Caco-2 (cell line): ENCODE measurements around the gene MEGF9. TPM values are rescaled to one million over a fixed set of nuclear protein-coding genes. Genes with fewer than 3 reads are reported as not detected.
A peak's percentile ranks its signal among the peaks of the same experiment; 100 is the strongest.

ENCODE experiments used
- BruUV-seq: library from RNA; stranded (reverse); fragments of 400-500 nt; replicated peaks from 2 replicates; lab custom pipeline; 2021; lab: Mats Ljungman, UMichigan
- CTCF ChIA-PET: fragments of 300-600 bp; sonication (Branson Sonifier 250); formaldehyde crosslinking; loops from one replicate; lab custom pipeline; 2022; ENCODE audit warnings: antibody characterized with exemption; lab: Charles Lee
- POLR2A ChIA-PET: fragments of 300-600 bp; sonication (Branson Sonifier 250); formaldehyde crosslinking; loops from one replicate; lab custom pipeline; 2022; ENCODE audit warnings: antibody characterized with exemption; lab: Charles Lee
- DNase-seq, 2 experiments: peaks; one replicate each; pipeline versions ENCODE4 v3.0.0 to v3.0.0-alpha.2; 2020 to 2022
- H3K27me3 ChIP-seq: replicated peaks from 2 replicates; pipeline ENCODE4 v1.6.0; 2011; ENCODE audit warnings: low read length; ENCODE audit not compliant: control insufficient read depth, insufficient read depth
- H3K36me3 ChIP-seq: 2 replicates; pipeline ENCODE4 v1.5.1; 2011; ENCODE audit warnings: low read length; ENCODE audit not compliant: control insufficient read depth, insufficient read depth
- H3K4me1 ChIP-seq: fragments of 250-450 bp; sonication (Bioruptor Pico); 2 replicates; pipeline ENCODE4 v1.5.1; 2020; ENCODE audit warnings: mild to moderate bottlenecking
- H3K4me3 ChIP-seq: 2 replicates; pipeline ENCODE4 v1.5.1; 2011; ENCODE audit warnings: low read depth, mild to moderate bottlenecking, control low read depth, low read length
- H3K9me3 ChIP-seq: fragments of 250-450 bp; sonication (Bioruptor Pico); 2 replicates; pipeline ENCODE4 v1.5.1; 2020; ENCODE audit warnings: mild to moderate bottlenecking, moderate library complexity
- H3K27ac Mint-ChIP-seq: one replicate; pipeline ENCODE4 v1.8.0; 2022; ENCODE audit warnings: mixed read lengths; ENCODE audit not compliant: unreplicated experiment
- H3K27me3 Mint-ChIP-seq: one replicate; pipeline ENCODE4 v1.8.0; 2022; ENCODE audit warnings: mixed read lengths; ENCODE audit not compliant: insufficient read depth, unreplicated experiment
- H3K36me3 Mint-ChIP-seq: one replicate; pipeline ENCODE4 v1.8.0; 2022; ENCODE audit warnings: mild to moderate bottlenecking, mixed read lengths; ENCODE audit not compliant: insufficient read depth, unreplicated experiment
- H3K4me1 Mint-ChIP-seq: one replicate; pipeline ENCODE4 v1.8.0; 2022; ENCODE audit warnings: low read depth, mixed read lengths; ENCODE audit not compliant: unreplicated experiment
- H3K4me3 Mint-ChIP-seq: one replicate; pipeline ENCODE4 v1.8.0; 2022; ENCODE audit warnings: mild to moderate bottlenecking, moderate library complexity, mixed read lengths; ENCODE audit not compliant: unreplicated experiment
- H3K9me3 Mint-ChIP-seq: one replicate; pipeline ENCODE4 v1.8.0; 2022; ENCODE audit warnings: mixed read lengths; ENCODE audit not compliant: unreplicated experiment
- intact Hi-C: fragments of 100-400 bp; cut with micrococcal nuclease; formaldehyde crosslinking; loops from one replicate; pipeline ENCODE4 v1.10.0; 2022; ENCODE audit not compliant: unreplicated experiment
- total RNA-seq: library from RNA; stranded (reverse); gene quantifications from 2 replicates; pipeline ENCODE4 v1.2.3, GENCODE V29; 2022
- TF ChIP-seq, protein P1 (sequence below), 2 experiments: fragments of 200-600 bp in 1 of 2; IDR thresholded peaks; 1 replicate in 1 of 2; 2 replicates in 1 of 2; pipeline versions ENCODE4 v1.5.1 to v1.8.0; 2011 to 2022; ENCODE audit warnings: antibody characterized with exemption in 1 of 2, control low read depth in 1 of 2, inconsistent platforms in 1 of 2, low read depth in 1 of 2, low read length in 1 of 2, mild to moderate bottlenecking in 1 of 2, moderate library complexity in 1 of 2; ENCODE audit not compliant: insufficient read depth in 1 of 2, severe bottlenecking in 1 of 2, unreplicated experiment in 1 of 2

MEGF9 gene
- total RNA-seq, 1 experiment from 2014 or later = 2.9 TPM

DNA sequence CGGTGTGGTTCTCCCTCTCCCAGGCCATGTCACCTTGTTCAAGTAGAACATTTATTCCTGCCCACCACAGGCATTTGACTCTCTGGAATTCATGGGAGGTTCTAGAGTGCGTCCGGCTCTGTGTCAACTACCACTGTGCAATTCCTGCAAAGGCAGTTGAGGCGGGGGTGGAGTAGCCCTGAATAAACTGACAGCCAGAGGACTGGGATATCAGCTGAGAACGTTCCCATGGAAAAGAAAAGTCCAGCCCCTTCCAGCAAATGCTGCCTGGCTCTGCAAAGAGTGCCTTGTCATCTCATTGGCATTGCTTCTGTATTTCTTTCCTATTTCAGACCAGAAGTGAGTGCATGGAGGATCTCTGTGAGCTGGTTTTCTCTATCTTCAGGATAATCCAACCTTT is 18.9 kb upstream of the MEGF9 start:
- H3K9me3 ChIP-seq = 0 out of 2 replicates have a peak, but pooled peaks cover 4% of the 10 kb centered on the region
- no peak for DNase-seq
- no peaks in the 10 kb centered on the region for H3K27me3 Mint-ChIP-seq
- no peaks in the 10 kb centered on the region for H3K36me3 ChIP-seq
- H3K4me3 ChIP-seq = no peak overlapping the region
- H3K27me3 ChIP-seq = no peaks in the 10 kb centered on the region
- peaks cover 15% of the 10 kb centered on the region for H3K4me1 ChIP-seq
- ChIA-PET CTCF (no interaction called here), POLR2A (no interaction called here)
- H3K4me1 Mint-ChIP-seq = no peaks in the 10 kb centered on the region
- no peaks in the 10 kb centered on the region for H3K36me3 Mint-ChIP-seq
- no peaks in the 10 kb centered on the region for H3K9me3 Mint-ChIP-seq
- BruUV-seq = no TSS peak
- no peak overlapping the region for H3K4me3 Mint-ChIP-seq
- no peak overlapping the region for H3K27ac Mint-ChIP-seq
- intact Hi-C loops = no loop called here
- TF ChIP-seq, protein P1, sequence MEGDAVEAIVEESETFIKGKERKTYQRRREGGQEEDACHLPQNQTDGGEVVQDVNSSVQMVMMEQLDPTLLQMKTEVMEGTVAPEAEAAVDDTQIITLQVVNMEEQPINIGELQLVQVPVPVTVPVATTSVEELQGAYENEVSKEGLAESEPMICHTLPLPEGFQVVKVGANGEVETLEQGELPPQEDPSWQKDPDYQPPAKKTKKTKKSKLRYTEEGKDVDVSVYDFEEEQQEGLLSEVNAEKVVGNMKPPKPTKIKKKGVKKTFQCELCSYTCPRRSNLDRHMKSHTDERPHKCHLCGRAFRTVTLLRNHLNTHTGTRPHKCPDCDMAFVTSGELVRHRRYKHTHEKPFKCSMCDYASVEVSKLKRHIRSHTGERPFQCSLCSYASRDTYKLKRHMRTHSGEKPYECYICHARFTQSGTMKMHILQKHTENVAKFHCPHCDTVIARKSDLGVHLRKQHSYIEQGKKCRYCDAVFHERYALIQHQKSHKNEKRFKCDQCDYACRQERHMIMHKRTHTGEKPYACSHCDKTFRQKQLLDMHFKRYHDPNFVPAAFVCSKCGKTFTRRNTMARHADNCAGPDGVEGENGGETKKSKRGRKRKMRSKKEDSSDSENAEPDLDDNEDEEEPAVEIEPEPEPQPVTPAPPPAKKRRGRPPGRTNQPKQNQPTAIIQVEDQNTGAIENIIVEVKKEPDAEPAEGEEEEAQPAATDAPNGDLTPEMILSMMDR (IDR thresholded peaks at IDR 0.05; ENCODE audit: insufficient read depth in 1 of 2, low read depth in 1 of 2, low read length in 1 of 2, severe bottlenecking in 1 of 2, unreplicated experiment in 1 of 2) = no peak

DNA sequence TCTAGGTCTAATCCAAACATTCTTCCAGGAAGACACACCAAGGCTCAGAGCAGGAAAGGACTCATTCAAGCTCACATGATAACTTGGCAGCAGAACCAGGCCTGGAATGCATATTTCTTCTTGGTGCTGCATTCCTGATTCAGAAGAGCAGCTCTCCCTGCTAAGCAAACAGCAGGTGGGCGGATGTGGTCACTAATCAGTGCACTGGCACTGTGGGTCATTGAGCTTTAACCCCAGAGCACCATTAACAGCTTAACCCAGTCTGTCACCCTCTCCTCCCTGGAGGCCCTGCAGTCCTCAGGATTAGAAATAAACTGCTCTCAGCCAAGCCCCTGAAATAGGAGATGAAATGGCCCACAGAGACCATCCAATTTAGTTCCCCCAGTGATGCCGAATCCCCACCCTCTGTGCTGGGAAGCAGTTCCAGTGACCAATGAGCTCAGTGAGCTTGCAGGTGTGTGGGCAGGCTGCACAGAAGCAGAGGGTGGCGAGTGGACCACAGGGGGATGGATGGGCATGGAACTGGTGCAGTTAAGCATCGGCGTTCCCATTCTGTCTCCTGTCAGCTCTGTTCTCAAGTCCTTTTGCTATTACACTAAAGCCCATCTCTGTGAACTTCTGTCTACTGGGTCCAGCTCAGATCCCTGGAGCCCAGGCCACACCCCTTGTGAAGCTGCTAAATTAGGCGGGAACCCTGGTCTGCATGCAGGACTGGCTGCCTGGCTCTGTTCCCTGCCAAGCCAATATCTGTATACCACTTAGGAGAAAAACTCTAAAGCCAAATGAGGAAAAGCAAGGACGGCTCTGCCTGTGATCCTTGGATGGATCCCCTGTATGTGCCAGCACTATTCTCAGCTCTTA is 16.6 kb upstream of the MEGF9 start:
- Mint-ChIP-seq H3K9me3 (no peaks in the 10 kb centered on the region), H3K4me3 (no peak overlapping the region), H3K36me3 (no peaks in the 10 kb centered on the region), H3K4me1 (no peaks in the 10 kb centered on the region), H3K27ac (no peak overlapping the region), H3K27me3 (no peaks in the 10 kb centered on the region)
- H3K9me3 ChIP-seq = no peaks in the 10 kb centered on the region
- H3K4me1 ChIP-seq = peaks cover 15% of the 10 kb centered on the region
- intact Hi-C loops = loop anchor here (2.0 kb wide), 1 partner anchor 16 kb away; the partner anchor contains the start of gene MEGF9
- ChIA-PET POLR2A (interaction anchor here (0.6 to 1.2 kb wide), 2 partner anchors 15 to 62 kb away, joined by 4 to 6 read pairs; partner anchors contain the start of gene FBXW2), CTCF (interaction anchor here (0.6 to 1.4 kb wide), 3 partner anchors 16 to 125 kb away, joined by 3 to 8 read pairs (median 4); no protein-coding TSS in a partner anchor)
- peak; percentile 49 to 79 for DNase-seq
- H3K36me3 ChIP-seq = no peaks in the 10 kb centered on the region
- BruUV-seq = no TSS peak
- TF ChIP-seq, protein P1 (IDR thresholded peaks at IDR 0.05; ENCODE audit: insufficient read depth in 1 of 2, low read depth in 1 of 2, low read length in 1 of 2, severe bottlenecking in 1 of 2, unreplicated experiment in 1 of 2) = no peak
- no peaks in the 10 kb centered on the region for H3K27me3 ChIP-seq
- no peak overlapping the region for H3K4me3 ChIP-seq

DNA sequence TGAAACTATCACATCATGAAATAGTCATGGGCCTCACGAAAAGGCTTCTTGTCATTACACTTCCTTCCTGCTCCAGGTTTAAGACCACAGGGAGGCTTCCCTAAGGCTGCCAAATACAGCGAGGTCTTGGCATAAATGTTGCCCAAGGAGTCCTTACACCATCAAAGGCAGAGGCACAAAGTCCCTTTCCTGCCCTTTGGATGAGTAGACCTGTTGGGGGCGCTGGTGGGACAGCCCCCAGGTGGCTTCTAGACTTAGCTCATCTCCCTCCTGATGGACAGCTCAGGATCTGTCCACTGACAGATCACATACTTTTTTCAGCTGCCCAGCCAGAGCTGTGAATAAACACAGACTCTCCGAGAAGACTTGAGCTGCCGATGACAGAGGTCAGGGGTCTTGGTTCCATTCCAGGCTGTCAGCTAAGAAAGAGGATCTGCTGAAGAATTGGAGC is 15.5 kb upstream of the MEGF9 start:
- BruUV-seq = no TSS peak
- Histone ChIP-seq H3K4me3 (no peak overlapping the region), H3K4me1 (peaks cover 14% of the 10 kb centered on the region), H3K27me3 (no peaks in the 10 kb centered on the region), H3K9me3 (no peaks in the 10 kb centered on the region), H3K36me3 (no peaks in the 10 kb centered on the region)
- ChIA-PET CTCF (interaction anchor here (0.6 to 1.4 kb wide), 2 partner anchors 14 to 110 kb away, joined by 4 to 8 read pairs; no protein-coding TSS in a partner anchor), POLR2A (interaction anchor here (1.2 kb wide), 1 partner anchor 63 kb away, joined by 4 read pairs; the partner anchor contains the start of gene FBXW2)
- no peaks in the 10 kb centered on the region for H3K36me3 Mint-ChIP-seq
- intact Hi-C loops = loop anchor here (2.0 kb wide), 1 partner anchor 15 kb away; the partner anchor contains the start of gene MEGF9
- no peaks in the 10 kb centered on the region for H3K9me3 Mint-ChIP-seq
- TF ChIP-seq, protein P1 (IDR thresholded peaks at IDR 0.05; ENCODE audit: insufficient read depth in 1 of 2, low read depth in 1 of 2, low read length in 1 of 2, severe bottlenecking in 1 of 2, unreplicated experiment in 1 of 2) = peak in 1 of 2 experiments; percentile 19
- no peaks in the 10 kb centered on the region for H3K27me3 Mint-ChIP-seq
- H3K4me1 Mint-ChIP-seq = no peaks in the 10 kb centered on the region
- DNase-seq = no peak
- H3K27ac Mint-ChIP-seq = no peak overlapping the region
- no peak overlapping the region for H3K4me3 Mint-ChIP-seq
